PC-3 (cell line): ENCODE data around the gene QRSL1. TPM values are rescaled to one million over a fixed set of nuclear protein-coding genes. Genes with fewer than 3 reads are reported as not detected.

ENCODE experiments used
- ATAC-seq: fragments of 200-7000 bp; cut with Tn5 transposase; 2 replicates; pipeline ENCODE4 v1.9.1; 2020; ENCODE audit warnings: mild to moderate bottlenecking, moderate library complexity
- BruUV-seq: library from RNA; stranded (reverse); fragments of 400-500 nt; replicated peaks from 2 replicates; lab custom pipeline; 2021; lab: Mats Ljungman, UMichigan
- CTCF ChIA-PET: fragments of 300-600 bp; sonication (Branson Sonifier 250); formaldehyde crosslinking; loops from one replicate; lab custom pipeline; 2022; ENCODE audit warnings: antibody characterized with exemption; lab: Charles Lee
- POLR2A ChIA-PET: fragments of 300-600 bp; sonication (Branson Sonifier 250); formaldehyde crosslinking; loops from one replicate; lab custom pipeline; 2022; ENCODE audit warnings: antibody characterized with exemption; ENCODE audit not compliant: unreplicated experiment; lab: Charles Lee
- DNase-seq: peaks from one replicate; pipeline ENCODE4 v3.0.0-alpha.2; 2015
- H2AFZ ChIP-seq: fragments of 300-600 bp; sonication (generic); 2 replicates; pipeline ENCODE4 v1.6.0; 2016; ENCODE audit warnings: antibody characterized with exemption, low read length
- H3F3A ChIP-seq: fragments of 300-600 bp; sonication (generic); one replicate; pipeline ENCODE4 v1.6.0; 2017; ENCODE audit warnings: antibody characterized with exemption, low read length, control low read depth, mild to moderate bottlenecking; ENCODE audit not compliant: unreplicated experiment
- H3K27ac ChIP-seq: fragments of 300-600 bp; sonication (generic); 2 replicates; pipeline ENCODE4 v1.5.1; 2016; ENCODE audit warnings: mild to moderate bottlenecking, low read length
- H3K27me3 ChIP-seq: fragments of 300-600 bp; sonication (generic); 2 replicates; pipeline ENCODE4 v1.6.1; 2016; ENCODE audit warnings: low read length, mixed read lengths
- H3K36me3 ChIP-seq: fragments of 300-600 bp; sonication (generic); 2 replicates; pipeline ENCODE4 v1.6.1; 2016; ENCODE audit warnings: low read depth, mixed run types, low read length, mixed read lengths
- H3K4me1 ChIP-seq: fragments of 300-600 bp; sonication (generic); 2 replicates; pipeline ENCODE4 v1.5.1; 2016; ENCODE audit warnings: low read length; ENCODE audit not compliant: insufficient read depth
- H3K4me2 ChIP-seq: fragments of 300-600 bp; sonication (generic); 2 replicates; pipeline ENCODE4 v1.6.0; 2016; ENCODE audit warnings: low read length
- H3K4me3 ChIP-seq: fragments of 300-600 bp; sonication (generic); 2 replicates; pipeline ENCODE4 v1.5.1; 2016; ENCODE audit warnings: mild to moderate bottlenecking, low read length, mixed read lengths
- H3K79me2 ChIP-seq: fragments of 300-600 bp; sonication (generic); 2 replicates; pipeline ENCODE4 v1.6.1; 2017; ENCODE audit warnings: low read length, mixed read lengths
- H3K9ac ChIP-seq: fragments of 300-600 bp; sonication (generic); 2 replicates; pipeline ENCODE4 v1.6.0; 2016; ENCODE audit warnings: mild to moderate bottlenecking, low read length
- H3K9me2 ChIP-seq: fragments of 300-600 bp; sonication (generic); replicated peaks from 2 replicates; pipeline ENCODE4 v1.6.1; 2016; ENCODE audit warnings: mixed run types, low read length, mixed read lengths
- H3K9me3 ChIP-seq: fragments of 300-600 bp; sonication (generic); 2 replicates; pipeline ENCODE4 v1.6.1; 2016; ENCODE audit warnings: low read length, mixed read lengths
- H4K20me1 ChIP-seq: fragments of 300-600 bp; sonication (generic); 2 replicates; pipeline ENCODE4 v1.6.1; 2016; ENCODE audit warnings: low read length, mixed read lengths
- CTCF ChIP-seq: fragments of 300-600 bp; sonication (generic); conservative IDR thresholded peaks from 2 replicates; pipeline ENCODE4 v1.5.1; 2017; ENCODE audit warnings: antibody characterized with exemption, low read depth, mild to moderate bottlenecking, low read length
- EZH2 ChIP-seq: fragments of 300-600 bp; sonication (generic); IDR thresholded peaks from one replicate; pipeline ENCODE4 v1.6.1; 2017; ENCODE audit warnings: antibody characterized with exemption, mild to moderate bottlenecking, low read length; ENCODE audit not compliant: unreplicated experiment
- EZH2phosphoT487 ChIP-seq: fragments of 300-600 bp; sonication (generic); IDR thresholded peaks from 2 replicates; pipeline ENCODE4 v1.6.1; 2018; ENCODE audit warnings: mild to moderate bottlenecking, antibody characterized with exemption, low read length, borderline replicate concordance
- intact Hi-C: fragments of 100-400 bp; cut with micrococcal nuclease; formaldehyde crosslinking; loops from 2 replicates; pipeline ENCODE4 v1.9.0; 2023
- total RNA-seq: library from RNA; depleted of rRNA; stranded (reverse); fragments of >200 nt; gene quantifications from 2 replicates; pipeline ENCODE4 v1.2.3, GENCODE V29; 2014

Gene QRSL1
- total RNA-seq, 1 experiment from 2014 or later = 10.0 TPM

- CTCF ChIA-PET = no interaction called here
- ATAC-seq (peak; percentile 22; the same call in 1 of the 2 replicates), DNase-seq (peak; percentile 3)
- no peak for TF ChIP-seq EZH2
- TF ChIP-seq CTCF = no peak
- TF ChIP-seq EZH2phosphoT487 = no peak
- Histone ChIP-seq H3K4me3 (no peak overlapping the region), H2AFZ (no peak overlapping the region), H3K79me2 (peaks cover 25% of the 10 kb centered on the region), H4K20me1 (no peaks in the 10 kb centered on the region), H3K4me2 (0 out of 2 replicates have a peak overlapping the region, but pooled peaks have one; percentile 34), H3K4me1 (peaks cover 14% of the 10 kb centered on the region), H3K27ac (peak overlapping the region; percentile 73), H3K27me3 (no peaks in the 10 kb centered on the region), H3K9ac (0 out of 2 replicates have a peak overlapping the region, but pooled peaks have one; percentile 10), H3K9me2 (no peaks in the 10 kb centered on the region), H3F3A (no peaks in the 10 kb centered on the region), H3K9me3 (no peaks in the 10 kb centered on the region), H3K36me3 (peaks cover 24% of the 10 kb centered on the region)
- intact Hi-C loops = no loop called here
- no TSS peak for BruUV-seq
- POLR2A ChIA-PET = no interaction called here
Measured at GRCh38 chr6:106642476-106642875, 13.1 kb downstream of the QRSL1 start.

DNA sequence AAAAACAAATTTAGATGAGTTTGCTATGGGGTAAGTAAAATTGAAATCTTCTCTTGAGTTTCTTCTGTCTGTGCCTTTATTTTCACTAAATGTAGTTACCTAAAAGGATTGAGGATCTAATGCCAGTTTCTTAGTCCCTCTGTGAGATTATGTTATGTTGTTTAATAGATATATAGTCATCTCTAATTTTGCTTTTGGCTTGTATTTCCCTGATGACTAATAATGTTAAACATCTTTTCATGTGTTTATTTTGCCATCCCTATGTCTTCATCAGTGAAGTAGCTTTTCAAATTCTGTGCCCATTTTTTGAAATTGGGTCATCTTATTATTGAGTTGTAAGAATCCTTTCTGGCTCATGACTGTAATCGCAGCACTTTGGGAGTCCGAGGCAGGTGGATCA is 13.7 kb downstream of the QRSL1 start:
- intact Hi-C loops = no loop called here
- no peaks in the 10 kb centered on the region for H4K20me1 ChIP-seq
- peak; percentile 65 for DNase-seq
- no peaks in the 10 kb centered on the region for H3F3A ChIP-seq
- no peaks in the 10 kb centered on the region for H3K9me3 ChIP-seq
- no peaks in the 10 kb centered on the region for H3K9me2 ChIP-seq
- CTCF ChIA-PET = no interaction called here
- no peak overlapping the region for H2AFZ ChIP-seq
- peaks cover 19% of the 10 kb centered on the region for H3K79me2 ChIP-seq
- H3K4me3 ChIP-seq = no peak overlapping the region
- H3K36me3 ChIP-seq = peaks cover 24% of the 10 kb centered on the region
- no peaks in the 10 kb centered on the region for H3K27me3 ChIP-seq
- peaks cover 14% of the 10 kb centered on the region for H3K4me1 ChIP-seq
- H3K4me2 ChIP-seq = 0 out of 2 replicates have a peak overlapping the region, but pooled peaks have one; percentile 34
- ATAC-seq = peak; percentile 79
- POLR2A ChIA-PET = no interaction called here
- no TSS peak for BruUV-seq
- 0 out of 2 replicates have a peak overlapping the region, but pooled peaks have one; percentile 10 for H3K9ac ChIP-seq
- H3K27ac ChIP-seq = peak overlapping the region; percentile 73
- TF ChIP-seq CTCF (no peak), EZH2 (no peak), EZH2phosphoT487 (no peak)

DNA sequence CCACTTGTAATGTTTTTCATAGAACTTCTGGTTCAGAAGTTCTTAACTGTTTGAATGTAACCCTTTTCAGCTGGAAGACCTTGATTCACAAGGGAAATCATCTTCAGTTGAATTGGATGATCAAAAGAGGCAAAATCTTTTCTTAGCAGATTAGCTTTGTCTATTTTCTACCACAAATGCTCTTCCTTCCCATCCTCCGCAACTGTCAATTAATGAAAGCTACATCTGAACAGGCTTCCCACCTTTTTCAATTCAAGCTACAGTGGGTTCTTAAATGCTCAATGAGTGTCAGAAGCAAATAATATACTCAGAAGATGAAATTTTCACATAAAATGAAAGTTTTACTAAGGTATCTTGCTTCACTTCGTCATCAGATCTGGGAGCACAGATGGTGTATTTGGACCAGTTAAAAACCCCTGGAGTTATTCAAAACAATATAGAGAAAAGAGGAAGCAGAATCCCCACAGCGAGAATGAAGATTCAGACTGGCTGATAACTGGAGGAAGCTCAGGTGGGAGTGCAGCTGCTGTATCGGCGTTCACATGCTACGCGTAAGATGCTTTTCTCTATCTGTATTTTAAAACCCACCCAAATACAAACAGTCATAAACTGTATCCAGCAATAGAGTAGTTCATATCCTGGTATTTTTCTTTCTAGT is 19.4 kb downstream of the QRSL1 start:
- no peak for DNase-seq
- H3K4me3 ChIP-seq = no peak overlapping the region
- peaks cover 23% of the 10 kb centered on the region for H3K36me3 ChIP-seq
- no peaks in the 10 kb centered on the region for H3K9me2 ChIP-seq
- CTCF ChIA-PET = no interaction called here
- H3K27ac ChIP-seq = no peak overlapping the region
- H3K27me3 ChIP-seq = no peaks in the 10 kb centered on the region
- no peaks in the 10 kb centered on the region for H3F3A ChIP-seq
- no peaks in the 10 kb centered on the region for H3K79me2 ChIP-seq
- TF ChIP-seq EZH2 (no peak), EZH2phosphoT487 (no peak), CTCF (no peak)
- no peaks in the 10 kb centered on the region for H3K9me3 ChIP-seq
- H3K4me2 ChIP-seq = no peak overlapping the region
- BruUV-seq = no TSS peak
- intact Hi-C loops = no loop called here
- H3K9ac ChIP-seq = no peak overlapping the region
- H2AFZ ChIP-seq = no peak overlapping the region
- no peaks in the 10 kb centered on the region for H3K4me1 ChIP-seq
- POLR2A ChIA-PET = no interaction called here
- H4K20me1 ChIP-seq = no peaks in the 10 kb centered on the region
- ATAC-seq = no peak
